SU-DHL-6 (cell line): ENCODE results near the gene PTPRC.

Experiments used
- CTCF ChIP-seq: fragments of 200-600 bp; sonication (generic); IDR thresholded peaks from one replicate; pipeline ENCODE4 v1.5.1; 2017; ENCODE audit warnings: antibody characterized with exemption, mild to moderate bottlenecking, low read length, moderate library complexity; ENCODE audit not compliant: insufficient read depth, poor library complexity, severe bottlenecking
- EZH2phosphoT487 ChIP-seq: fragments of 200-600 bp; sonication (generic), shearing (Covaris generic); conservative IDR thresholded peaks from 2 replicates; pipeline ENCODE4 v1.6.1; 2018; ENCODE audit warnings: mild to moderate bottlenecking, antibody characterized with exemption, low read length, moderate library complexity, mixed read lengths

GRCh38 chr1:198637916-198638437 is 863 bp upstream of the PTPRC start:
- no peak for TF ChIP-seq CTCF
- TF ChIP-seq EZH2phosphoT487 = no peak
